SKM-1 (cell line): ENCODE results near the gene HSDL2.

ENCODE experiments used
- DNase-seq: peaks from one replicate; lab custom pipeline; 2025; ENCODE audit not compliant: unreplicated experiment; lab: John Stamatoyannopoulos, UW

HSDL2 gene

DNA sequence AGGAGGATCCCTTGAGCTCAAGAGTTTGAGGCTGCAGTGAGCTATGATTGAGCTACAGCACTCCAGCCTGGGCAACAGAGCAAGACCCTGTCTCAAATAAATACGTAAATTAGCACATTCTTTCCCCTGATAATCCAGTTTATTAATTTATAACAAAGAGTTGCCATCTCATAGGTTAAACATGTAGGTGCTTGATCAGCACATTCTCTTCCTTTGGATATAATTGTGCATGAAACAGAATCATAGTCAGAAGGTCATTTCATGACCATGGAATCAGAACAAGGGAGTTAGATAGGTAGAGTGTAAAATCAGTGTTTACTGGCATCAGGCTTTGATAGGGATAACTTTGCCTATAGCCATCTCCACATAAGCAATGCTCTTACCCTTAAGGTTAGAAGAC is 63.7 kb downstream of the HSDL2 start:
- no peak for DNase-seq

DNA sequence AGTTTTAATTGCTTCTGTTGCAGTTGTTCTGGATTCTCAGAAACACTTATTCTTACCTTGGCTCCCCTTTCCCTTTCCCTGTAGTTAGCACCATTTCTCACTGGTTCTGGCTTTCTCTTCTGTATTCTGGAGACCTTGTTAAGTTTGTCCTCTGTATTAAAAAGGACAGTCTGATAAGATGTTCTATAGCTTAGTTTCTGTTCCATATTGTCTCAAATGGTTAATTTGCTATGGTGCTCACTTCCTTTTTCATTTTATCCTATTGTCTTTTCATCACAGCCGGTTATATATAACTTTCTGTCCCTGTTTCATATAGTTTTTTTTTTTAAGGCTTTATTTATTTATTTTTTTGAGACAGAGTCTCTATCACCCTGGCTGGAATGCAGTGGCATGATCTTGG is 65.3 kb downstream of the HSDL2 start:
- no peak for DNase-seq

DNA sequence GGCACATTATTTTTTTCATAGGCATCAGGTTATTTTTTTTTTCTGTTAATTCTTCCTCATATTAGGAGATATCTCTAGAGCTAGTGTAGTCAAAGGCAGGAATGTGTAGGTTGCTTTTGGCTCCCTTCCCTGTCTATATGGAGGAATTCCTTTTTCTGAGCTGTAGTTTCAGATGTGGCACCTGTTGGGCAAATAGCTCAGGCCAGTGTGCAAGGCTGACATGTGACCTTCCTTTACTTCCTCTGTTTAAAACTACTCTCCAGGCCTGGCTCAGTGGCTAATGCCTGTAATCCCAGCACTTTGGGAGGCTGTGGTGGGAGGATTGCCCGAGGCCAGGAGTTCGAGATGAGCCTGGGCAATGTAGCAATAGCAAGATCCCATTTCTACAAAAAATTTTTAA is 66.2 kb downstream of the HSDL2 start:
- no peak for DNase-seq

DNA sequence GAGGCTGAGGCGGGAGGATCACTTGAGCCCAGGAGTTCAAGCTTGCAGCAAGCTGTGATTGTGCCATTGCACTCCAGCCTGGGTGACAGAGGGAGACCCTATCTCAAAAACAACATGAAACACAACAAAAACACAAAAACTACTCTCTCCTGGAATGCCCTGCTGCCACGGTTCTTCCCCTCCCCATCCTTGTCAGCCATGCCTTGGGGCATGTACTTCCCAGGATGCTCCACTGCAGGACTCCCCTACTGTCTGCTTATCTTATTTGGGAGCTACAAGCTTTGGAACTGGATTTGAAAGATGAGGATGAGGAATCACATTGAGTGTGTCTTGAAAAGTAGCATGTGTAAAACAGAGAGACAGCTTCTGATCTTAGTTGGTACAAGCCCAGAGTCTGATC is 66.6 kb downstream of the HSDL2 start:
- DNase-seq: no peak

DNA sequence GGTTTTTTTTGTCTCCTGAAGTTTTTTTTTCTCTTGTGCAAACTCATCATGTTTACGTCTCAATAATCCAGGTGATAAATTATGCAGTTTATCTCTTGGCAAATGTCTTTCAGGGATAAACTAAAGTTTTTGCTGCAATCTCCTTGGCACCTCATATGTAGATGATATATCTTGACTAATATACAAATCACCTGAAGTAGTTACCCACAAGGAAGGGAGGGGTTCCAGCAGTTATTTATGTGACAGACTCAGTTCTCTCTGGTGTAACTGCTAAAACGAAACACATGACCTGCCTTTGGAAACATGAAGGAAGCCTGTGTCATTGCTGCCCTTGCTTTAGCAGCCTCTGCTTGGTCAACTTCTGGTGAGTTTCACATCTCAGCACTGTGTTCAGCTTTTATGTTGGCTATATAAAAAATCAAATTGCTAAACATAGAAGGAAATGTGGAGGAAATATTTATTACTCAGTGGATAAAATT is 67.4 kb downstream of the HSDL2 start:
- DNase-seq: no peak

DNA sequence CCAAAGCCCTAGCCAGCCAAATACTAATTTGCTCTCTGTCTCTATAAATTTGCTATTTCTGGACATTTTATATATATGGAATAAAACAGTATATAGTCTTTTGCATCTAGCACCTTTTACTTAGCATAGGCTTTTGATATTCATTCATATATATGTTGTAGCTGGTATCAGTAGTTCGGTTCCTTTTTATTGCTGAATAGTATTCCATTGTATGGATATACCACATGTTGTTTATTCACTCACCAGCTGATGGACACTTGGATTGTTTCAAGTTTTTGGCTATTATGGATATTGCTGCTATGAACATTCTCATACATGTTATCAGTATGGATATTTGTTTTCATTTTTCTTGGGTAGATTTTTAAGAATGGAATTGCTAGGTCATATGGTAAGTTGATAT is 82.9 kb downstream of the HSDL2 start:
- no peak for DNase-seq

DNA sequence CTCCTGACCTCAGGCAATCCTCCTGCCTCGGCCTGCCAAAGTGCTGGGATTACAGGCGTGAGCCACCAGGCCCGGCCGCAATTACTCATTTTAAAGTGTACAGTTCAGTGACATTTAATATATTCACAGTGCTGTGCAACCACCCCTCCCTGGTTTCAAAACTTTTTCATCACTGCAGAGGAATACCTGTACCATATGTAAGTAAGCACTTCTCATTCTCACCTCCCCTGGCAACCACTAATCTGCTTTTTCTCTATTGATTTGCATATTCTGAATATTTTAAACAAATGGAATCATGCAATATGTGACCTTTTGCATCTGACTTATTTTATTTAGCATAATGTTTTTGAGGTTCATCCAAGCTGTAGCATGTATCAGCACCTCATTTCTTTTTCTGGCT is 85.4 kb downstream of the HSDL2 start:
- DNase-seq: no peak

DNA sequence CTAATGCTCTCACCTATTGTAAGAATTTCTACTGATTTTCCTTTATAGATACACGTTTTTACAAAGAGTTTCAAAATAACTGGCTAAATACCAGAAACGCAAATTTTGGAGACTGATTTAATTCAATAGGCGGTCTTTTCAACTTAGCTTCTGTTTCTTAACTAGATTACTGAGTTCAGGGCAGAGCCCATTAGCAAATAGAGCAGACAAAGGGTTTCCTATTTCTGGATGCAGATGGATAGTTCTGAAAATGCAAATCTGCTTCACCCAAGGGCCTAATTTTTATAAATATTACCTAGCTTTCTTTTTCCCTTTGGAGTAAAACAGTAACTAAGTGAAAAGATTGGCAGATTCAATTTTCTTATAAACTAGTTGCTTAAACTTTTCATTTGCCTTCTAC is 93.1 kb downstream of the HSDL2 start:
- DNase-seq: no peak

DNA sequence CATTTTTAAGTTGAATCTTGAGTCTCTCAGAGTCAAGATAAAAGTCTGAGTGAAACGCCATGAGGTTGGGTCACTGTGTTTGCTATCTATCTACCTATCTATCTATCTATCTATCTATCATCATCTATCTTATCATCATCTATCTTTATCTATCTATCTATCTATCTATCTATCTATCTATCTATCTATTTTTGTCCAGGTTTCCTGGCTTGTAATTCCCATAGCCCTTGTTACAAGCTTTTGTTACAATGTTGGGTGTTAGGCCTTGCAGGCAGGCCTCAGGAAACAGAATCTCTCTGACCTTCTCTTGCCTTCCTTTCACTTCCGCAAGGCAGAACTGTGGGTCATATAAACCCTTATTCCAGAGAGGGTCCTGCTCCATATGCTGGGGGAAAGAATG is 94.1 kb downstream of the HSDL2 start:
- DNase-seq: no peak

DNA sequence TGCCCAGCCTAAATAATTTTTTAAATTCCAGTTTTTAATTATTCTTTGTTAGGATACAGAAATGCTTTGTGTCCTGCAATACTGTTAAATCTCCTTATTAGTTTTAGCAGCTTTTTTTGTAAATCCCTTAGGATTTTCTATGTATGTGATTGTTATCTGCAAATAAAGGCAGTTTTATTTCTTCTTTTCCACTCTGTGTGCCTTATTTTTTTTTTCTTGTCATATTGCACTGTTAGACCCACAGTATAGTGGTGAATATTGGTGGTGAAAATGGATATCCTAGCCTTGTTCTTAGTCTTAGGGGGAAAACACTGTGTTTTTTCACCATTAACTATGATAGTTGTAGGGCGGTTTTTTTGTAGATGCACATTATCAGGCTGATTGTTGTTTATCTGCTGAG is 95.4 kb downstream of the HSDL2 start:
- DNase-seq: no peak

DNA sequence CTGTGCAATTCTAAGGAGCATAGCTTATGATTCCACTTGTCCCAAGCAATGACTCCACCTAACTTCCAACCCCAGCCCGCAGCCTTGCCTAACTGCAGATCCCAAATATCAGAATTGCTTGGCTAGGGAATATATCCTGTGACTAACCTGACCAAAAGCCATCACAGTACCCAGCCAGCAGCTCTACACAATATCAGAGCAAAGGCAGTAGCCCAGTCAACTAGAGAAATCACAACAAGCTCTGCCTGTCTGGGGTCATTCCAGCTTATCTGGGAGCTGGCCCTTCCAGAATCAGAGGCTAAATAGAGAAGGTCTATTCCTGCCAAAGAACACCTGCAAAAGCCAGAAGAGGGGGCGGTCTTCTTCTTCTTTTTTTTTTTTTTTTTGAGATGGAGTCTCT is 97.4 kb downstream of the HSDL2 start:
- no peak for DNase-seq

DNA sequence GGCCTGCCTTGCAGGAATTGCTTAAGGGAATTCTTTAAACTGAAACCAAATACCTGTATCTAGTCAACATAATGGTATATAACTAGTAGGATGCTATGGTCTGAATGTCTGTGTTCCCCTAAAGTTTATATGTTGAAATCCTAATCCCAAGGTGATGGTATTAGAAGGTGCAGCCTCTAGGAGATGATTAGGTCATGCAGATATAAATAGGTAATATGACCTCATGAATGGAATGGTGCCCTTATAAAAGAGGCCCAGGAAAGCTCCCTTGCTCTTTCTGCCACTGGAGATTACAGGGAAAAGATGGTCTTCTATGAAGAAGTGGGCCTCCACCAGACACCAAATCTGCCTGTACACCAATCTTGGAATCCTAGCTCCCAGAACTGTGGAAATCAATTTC is 99.3 kb downstream of the HSDL2 start:
- no peak for DNase-seq

DNA sequence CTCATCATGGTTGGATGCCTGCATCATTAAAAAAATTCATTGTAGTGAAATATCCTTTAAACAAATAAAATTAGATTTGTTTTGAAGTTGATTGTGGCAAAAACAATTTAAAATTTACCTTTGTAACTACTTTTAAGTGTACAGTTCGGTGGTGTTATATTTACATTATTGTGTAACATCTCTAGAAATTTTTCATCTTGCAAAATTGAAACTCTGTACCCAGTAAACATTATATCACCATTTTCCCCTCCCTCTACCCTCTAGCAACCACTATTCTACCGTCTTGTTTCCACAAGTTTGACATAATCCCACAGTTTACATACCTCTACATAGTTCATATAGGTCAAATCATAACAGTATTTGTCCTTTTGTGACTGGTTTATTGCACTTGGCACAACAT is 104.7 kb downstream of the HSDL2 start:
- no peak for DNase-seq

DNA sequence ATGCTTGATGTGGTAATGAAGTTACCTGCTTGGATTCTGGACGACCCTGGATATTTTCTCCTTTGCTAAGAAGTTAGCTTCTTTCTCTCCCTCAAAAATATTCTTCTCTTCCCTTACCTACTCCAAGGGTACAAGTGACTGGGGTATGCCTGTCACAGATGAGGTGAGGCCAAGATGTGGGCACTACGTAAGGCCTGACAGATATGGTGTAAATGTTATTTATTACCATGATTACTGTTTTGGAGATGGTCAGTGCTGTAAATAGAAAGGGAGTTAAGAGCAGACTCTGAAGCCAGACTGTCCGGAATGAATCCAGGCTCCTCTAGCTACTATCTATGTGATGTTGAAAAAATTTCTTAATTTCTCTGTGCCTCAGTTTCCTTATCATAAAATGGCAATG is 105.7 kb downstream of the HSDL2 start:
- no peak for DNase-seq

DNA sequence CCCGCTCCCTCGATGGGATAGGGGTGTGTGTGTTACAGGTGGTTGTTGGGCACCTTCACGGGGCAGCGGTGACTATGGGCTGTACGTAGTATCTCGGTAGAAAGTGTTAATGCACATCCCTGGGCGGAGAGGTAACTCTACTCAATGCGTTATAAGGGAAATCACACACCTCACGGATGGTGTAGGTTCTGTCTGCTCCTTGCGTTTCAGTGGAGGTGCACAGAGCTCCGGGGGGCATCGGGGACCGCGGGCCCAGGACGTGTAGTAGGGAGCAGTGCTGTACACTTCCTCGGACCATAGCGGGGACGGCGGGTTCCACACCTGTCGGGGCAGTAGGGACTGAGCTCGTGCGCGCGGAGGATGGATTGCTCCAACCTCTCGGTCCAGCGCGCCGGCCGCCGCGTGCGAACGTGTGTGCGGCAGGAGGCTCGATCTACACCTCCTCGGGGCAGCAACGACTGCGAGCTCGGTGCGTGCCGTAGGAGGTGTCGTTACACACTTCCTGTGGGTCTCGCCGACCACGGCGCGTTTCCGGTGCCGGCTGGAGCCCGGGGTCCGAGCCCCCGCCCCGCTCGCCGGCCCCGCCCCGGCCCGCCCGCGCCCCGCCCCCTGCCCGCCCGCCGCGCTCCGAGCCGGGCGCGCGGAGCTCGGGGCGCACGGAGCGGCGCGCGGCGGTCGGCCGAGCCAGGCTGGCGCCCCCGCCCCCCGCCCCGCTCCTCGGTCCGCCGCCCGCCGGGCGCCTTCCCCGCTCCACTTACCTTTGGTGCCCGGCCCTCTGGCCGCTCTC is 106.5 kb downstream of the HSDL2 start, which contains the start of gene KIAA1958:
Gene KIAA1958, plus strand, starts transcription at position 607 of the 787 bp plus-strand sequence. CDS start 87,254 bp downstream, outside the sequence.
- no peak for DNase-seq

DNA sequence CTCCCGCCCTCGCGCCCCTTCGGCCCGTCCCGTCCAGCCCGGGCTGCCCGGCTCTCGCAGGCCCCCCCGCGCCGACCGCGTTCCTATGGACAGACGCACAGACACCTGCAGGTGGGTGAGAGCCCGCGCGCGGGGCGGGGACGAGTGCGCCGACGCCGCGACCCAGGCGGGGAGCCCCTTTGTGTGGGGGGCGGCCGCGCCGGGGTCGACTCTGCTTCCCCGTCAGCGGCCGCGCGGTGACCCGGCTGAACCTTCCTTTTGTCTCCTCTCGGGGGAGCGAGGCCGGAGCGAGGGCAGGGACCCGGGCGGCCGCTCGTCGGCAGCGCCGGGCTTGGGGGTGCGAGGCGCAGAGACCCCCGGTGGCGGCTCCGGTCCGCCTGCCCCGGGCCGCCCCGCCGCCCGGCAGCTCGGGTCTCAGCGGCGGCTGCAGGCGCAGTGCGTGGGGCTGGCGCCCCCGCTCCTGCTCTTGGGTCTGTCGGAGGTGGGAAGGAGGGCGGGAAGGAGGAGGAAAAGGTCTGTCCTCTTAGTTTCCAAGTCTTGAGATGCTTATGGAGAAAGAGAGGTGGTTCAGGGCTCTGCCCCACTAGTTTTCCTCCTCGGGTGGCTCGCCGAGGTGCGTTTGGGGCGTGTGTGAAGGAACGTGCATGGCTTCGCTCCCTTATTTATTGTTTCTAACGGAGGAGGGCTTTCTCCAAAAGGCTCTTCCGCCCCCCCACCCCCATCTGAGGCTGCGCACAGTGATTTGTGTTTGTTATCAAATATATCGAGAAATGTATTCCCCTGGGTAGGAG is 107.3 kb downstream of the HSDL2 start:
- no peak for DNase-seq

DNA sequence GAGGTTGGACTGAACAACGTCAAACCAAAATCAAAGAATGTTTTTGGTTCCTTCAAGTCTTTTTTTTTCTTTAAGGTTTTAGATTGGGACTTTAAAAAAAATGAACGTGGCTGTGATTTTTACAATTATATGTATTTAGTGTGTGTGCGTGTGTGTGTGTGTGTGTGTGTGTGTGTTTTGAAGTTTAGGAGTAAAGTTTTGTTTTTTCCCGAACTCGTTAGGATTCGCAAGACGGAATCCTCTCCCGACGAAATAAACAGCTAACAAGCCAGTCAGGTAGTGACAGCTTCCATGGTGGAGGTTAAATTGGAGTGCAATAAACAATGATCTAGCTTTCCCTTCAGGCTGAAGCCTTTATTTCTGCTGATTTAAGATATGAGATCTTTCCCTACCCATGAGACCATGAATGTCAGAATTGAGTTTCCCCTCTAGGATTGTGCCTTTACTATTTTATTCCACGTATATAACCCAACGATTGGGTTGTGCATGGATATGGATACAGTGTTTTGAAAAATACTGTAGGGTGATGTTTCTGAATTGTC is 108.0 kb downstream of the HSDL2 start:
- no peak for DNase-seq

DNA sequence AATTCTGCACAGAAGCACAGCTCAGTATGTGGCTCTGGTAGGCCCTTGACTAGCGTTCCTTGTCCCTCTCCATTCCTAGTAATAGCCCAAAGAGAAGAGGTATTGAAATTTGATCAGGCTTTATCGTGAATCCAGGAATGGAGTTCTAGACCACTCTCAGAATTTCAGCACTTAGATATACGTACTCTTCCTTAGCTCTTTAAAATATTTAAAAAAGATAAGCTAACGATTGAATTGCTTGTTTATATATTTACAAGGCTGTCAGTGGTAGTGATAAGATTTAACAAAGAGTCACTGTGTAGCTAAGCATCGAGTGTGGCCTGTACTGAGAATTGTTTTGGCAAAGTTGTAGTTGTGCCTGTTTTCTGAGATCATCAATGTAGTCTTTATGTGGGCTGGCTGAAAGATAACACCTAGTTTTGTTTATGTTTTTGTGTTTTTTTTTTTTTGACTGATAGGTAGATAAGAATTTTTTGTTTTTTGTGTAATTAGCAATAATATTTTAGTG is 109.2 kb downstream of the HSDL2 start:
- DNase-seq: no peak

DNA sequence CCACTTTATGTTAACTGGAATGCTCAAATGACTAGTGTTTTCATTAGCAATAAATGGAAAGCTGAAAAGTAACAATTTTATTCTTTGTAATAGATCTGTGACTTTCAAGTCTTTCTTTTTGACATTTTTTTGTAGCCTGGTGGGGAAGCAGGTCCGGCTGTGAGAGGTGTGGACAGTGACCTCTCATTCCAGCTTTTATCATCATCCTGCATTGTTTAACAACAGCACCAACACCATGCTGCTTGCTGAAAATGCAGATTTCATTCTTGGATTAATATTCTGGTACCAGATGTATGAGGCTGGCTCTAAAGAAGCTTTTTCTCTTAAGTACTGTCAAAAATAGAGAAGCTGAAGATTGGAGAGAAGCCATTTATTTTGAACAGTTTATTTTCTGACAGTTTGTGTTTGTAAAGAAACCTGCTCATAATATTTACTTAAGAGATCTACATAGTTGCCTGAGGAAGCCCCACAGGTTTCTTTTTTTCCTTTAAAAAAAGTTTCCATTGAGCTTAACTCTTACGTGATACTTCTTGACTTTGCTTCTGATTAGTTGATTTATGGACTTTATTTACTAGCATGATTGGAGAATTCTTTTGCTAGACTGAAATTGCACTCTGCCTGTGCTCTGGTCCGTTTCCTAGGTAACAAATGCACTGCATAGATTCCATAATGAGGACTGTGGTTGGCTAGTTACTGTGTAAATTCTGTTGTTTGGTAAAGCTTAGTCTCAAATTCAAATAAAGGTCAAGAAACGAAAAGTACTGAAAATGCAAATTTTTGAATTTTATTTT is 110.2 kb downstream of the HSDL2 start:
- no peak for DNase-seq

DNA sequence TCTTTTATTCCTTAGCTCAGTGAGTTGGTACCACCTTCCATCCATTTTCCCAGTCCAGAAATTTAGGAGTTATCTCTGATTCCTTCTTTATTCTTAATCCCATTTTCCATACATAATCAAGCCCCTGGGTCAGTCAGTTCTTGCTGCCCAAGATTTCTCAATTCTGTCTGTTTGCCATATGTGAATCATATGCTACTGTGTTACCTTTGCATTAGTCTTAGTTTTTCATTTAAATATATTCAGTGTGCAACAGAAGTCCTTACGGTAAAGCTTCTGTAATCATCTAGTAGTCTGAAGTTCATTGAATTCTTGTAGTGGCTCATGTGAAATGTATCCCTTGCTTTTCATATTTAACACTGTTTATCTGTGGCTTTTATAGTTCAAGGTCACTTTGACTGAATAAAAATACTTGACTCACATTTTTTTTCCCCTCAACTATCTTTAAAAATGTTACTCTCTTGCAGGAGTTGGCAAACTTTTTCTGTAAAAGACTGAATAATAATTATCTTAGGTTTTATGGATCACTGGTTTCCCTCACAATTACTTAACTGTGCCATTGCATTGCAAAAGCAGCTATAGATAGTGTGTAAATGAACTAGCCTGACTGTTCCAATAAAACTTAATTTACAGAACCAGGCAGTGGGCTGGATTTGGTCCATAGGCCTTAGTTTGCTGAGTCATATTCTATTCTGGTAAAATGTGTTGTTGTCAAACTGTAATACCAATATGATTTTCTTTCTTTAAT is 113.7 kb downstream of the HSDL2 start:
- no peak for DNase-seq
